Lower lobe of right lung (tissue), 2 donors: ENCODE data around the gene IRF8. TPM values are rescaled to one million over a fixed set of nuclear protein-coding genes. Genes with fewer than 3 reads are reported as not detected.
"Not testable (repeated sequence)": the region's sequence is repeated elsewhere in the genome, so short reads cannot be mapped to it uniquely, and the experiment has no call there.

Experiments
- ATAC-seq, 2 donors: fragments of 200-7000 bp; cut with Tn5 transposase; one replicate each; pipeline ENCODE4 v1.9.1; 2020 to 2022; ENCODE audit warnings: mild to moderate bottlenecking in 2 of 2, moderate library complexity in 2 of 2
- DNase-seq: peaks from one replicate; pipeline ENCODE4 v3.0.0-alpha.2; 2020
- H3K27ac ChIP-seq: fragments of 200-600 bp; one replicate; pipeline ENCODE4 v1.8.0; 2022
- H3K27me3 ChIP-seq: fragments of 200-600 bp; one replicate; pipeline ENCODE4 v1.8.0; 2022; ENCODE audit warnings: low read depth
- H3K36me3 ChIP-seq: fragments of 200-600 bp; one replicate; pipeline ENCODE4 v1.8.0; 2022; ENCODE audit warnings: mild to moderate bottlenecking
- H3K4me1 ChIP-seq: fragments of 200-600 bp; one replicate; pipeline ENCODE4 v1.8.0; 2022
- H3K4me3 ChIP-seq: fragments of 200-600 bp; one replicate; pipeline ENCODE4 v1.8.0; 2022; ENCODE audit warnings: mild to moderate bottlenecking
- H3K9me3 ChIP-seq: fragments of 200-600 bp; one replicate; pipeline ENCODE4 v1.8.0; 2022
- CTCF ChIP-seq: fragments of 200-600 bp; IDR thresholded peaks from one replicate; pipeline ENCODE4 v1.8.0; 2022; ENCODE audit warnings: antibody characterized with exemption, mild to moderate bottlenecking
- intact Hi-C: fragments of 100-400 bp; cut with DNase I; formaldehyde crosslinking; loops from one replicate; pipeline ENCODE4 v1.11.0; 2022
- total RNA-seq: library from RNA; stranded (reverse); fragmentation: NEBNext Ultra II Directional; extraction: Animal tissue kit (Norgen Biotek cat#: 25700); gene quantifications from one replicate; pipeline ENCODE4 v1.2.1, GENCODE V29; 2021
- donor health status: DM: no; HTN: yes; CAD: no; lungs with severe emphysema.

IRF8 gene
- total RNA-seq, 1 donor from 2014 or later = 67.9 TPM

GRCh38 chr16:85869785-85870558 lies 29.0 kb upstream of the IRF8 start:
- intact Hi-C loops = no loop called here
- no peak for TF ChIP-seq CTCF
- Histone ChIP-seq H3K4me3 (no peak overlapping the region), H3K36me3 (no peaks in the 10 kb centered on the region), H3K27ac (peak overlapping the region; percentile 56), H3K27me3 (no peaks in the 10 kb centered on the region), H3K4me1 (peaks cover 17% of the 10 kb centered on the region), H3K9me3 (no peaks in the 10 kb centered on the region)
- DNase-seq (no peak), ATAC-seq (peak; percentile 55 to 61)

GRCh38 chr16:85871756-85872155 lies 27.2 kb upstream of the IRF8 start:
- no peak for DNase-seq
- Histone ChIP-seq H3K27me3 (no peaks in the 10 kb centered on the region), H3K27ac (no peak overlapping the region), H3K4me1 (peaks cover 17% of the 10 kb centered on the region), H3K4me3 (no peak overlapping the region), H3K9me3 (no peaks in the 10 kb centered on the region), H3K36me3 (no peaks in the 10 kb centered on the region)
- no peak for ATAC-seq
- TF ChIP-seq CTCF = no peak
- intact Hi-C loops = no loop called here

- ATAC-seq = peak in 1 of 2 donors; percentile 66
- DNase-seq = no peak
- intact Hi-C loops = no loop called here
- H3K36me3 ChIP-seq = no peaks in the 10 kb centered on the region
- H3K9me3 ChIP-seq = no peaks in the 10 kb centered on the region
- no peak for TF ChIP-seq CTCF
- H3K27me3 ChIP-seq = no peaks in the 10 kb centered on the region
- peaks cover 17% of the 10 kb centered on the region for H3K4me1 ChIP-seq
- H3K27ac ChIP-seq = no peak overlapping the region
- H3K4me3 ChIP-seq = no peak overlapping the region
These were observed 26.2 kb upstream of the IRF8 start for GRCh38 chr16:85872734-85873133.

- peaks cover 17% of the 10 kb centered on the region for H3K4me1 ChIP-seq
- no peak overlapping the region for H3K27ac ChIP-seq
- H3K36me3 ChIP-seq = no peaks in the 10 kb centered on the region
- TF ChIP-seq CTCF = no peak
- no peak overlapping the region for H3K4me3 ChIP-seq
- ATAC-seq (peak; percentile 59 to 77), DNase-seq (no peak)
- intact Hi-C loops = no loop called here
- H3K9me3 ChIP-seq = no peaks in the 10 kb centered on the region
- no peaks in the 10 kb centered on the region for H3K27me3 ChIP-seq
These were observed 25.8 kb upstream of the IRF8 start for GRCh38 chr16:85873153-85873552.

- H3K9me3 ChIP-seq, intact Hi-C loops, H3K4me3 ChIP-seq, H3K27me3 ChIP-seq, H3K27ac ChIP-seq, DNase-seq, ATAC-seq, H3K36me3 ChIP-seq: not testable (repeated sequence)
- H3K4me1 ChIP-seq = peaks cover 17% of the 10 kb centered on the region
These were observed 24.9 kb upstream of the IRF8 start for GRCh38 chr16:85874031-85874430.

GRCh38 chr16:85878407-85878806 lies 20.6 kb upstream of the IRF8 start:
- no peaks in the 10 kb centered on the region for H3K36me3 ChIP-seq
- H3K27me3 ChIP-seq = no peaks in the 10 kb centered on the region
- H3K9me3 ChIP-seq = no peaks in the 10 kb centered on the region
- no peak overlapping the region for H3K27ac ChIP-seq
- H3K4me1 ChIP-seq = peaks cover 2% of the 10 kb centered on the region
- ATAC-seq (no peak), DNase-seq (no peak)
- intact Hi-C loops = no loop called here
- H3K4me3 ChIP-seq = no peak overlapping the region
- no peak for TF ChIP-seq CTCF
